Measurements from ENCODE around the gene CCN5. TPM values are rescaled to one million over a fixed set of nuclear protein-coding genes. Genes with fewer than 3 reads are reported as not detected.
"Not testable (repeated sequence)": the region's sequence is repeated elsewhere in the genome, so short reads cannot be mapped to it uniquely, and the experiment has no call there.

The CCN5 gene
- total RNA-seq, 1 donor from 2014 or later = not detected

DNA sequence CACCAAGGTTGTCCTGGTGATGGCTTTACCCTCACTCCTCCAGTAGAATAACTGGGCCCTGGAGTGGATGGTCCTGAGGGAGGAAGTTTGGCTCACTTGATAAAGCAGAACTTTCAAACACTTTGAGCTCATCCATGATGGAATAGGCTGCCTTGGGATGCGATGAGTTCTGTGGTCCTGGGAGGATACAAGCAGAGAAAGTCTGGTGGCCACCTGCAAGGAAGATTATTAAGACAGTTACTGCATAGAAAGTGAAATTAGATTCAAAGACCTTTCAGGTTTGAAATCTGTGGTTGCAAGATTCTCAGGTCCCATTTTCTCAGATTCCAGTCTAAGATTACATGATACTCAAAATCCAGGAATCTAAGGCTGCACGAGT lies 19.9 kb upstream of the CCN5 start:
- no peak for DNase-seq

DNA sequence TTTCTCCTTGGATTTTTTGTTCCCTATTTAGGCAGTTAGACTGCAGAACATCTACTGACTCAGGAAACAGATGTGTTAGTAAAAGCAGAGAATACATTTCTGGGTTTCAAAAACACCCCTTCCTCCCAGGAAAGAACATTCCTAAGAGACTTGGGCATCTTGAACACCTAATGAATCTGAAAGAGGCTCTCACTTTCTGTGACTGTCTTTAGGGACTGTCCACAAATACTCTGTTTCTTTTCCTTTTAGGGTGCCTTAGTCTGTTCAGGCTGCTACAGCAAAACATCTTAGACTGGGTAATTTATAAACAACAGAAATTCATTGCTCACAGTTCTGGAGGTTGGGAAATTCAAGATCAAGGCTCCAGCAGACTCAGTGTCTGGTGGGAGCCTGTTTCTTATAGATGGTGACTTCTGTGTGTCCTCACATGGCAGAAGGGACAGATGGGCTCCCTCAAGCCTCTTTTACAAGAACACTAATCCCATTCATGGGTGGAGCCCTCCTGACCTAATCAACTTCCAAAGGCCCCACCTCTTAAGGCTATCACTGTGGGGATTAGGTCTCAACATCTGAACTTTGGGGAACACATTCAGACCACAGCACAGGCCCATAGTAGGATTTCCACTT lies 19.4 kb upstream of the CCN5 start:
- no peak for DNase-seq

DNA sequence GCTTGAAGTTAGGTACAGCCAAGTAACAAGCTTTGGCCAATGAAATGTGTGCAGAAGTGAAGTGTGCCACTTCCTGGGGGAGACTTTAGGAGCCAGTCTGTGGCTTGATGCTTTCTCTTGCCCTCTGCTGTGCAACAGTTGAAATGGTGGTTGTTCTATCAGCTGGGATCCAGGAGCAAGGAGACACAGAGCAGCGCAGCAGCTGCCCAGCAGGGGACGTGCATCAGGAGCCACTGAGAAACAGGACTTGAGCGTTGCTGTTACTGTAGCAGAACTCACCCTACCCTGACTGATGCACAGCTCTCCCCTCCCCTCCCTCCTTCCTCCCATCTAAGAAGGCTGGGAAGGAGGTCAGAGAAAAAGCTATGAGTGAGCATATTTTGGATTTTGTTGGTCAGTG lies 18.9 kb upstream of the CCN5 start:
- no peak for DNase-seq

DNA sequence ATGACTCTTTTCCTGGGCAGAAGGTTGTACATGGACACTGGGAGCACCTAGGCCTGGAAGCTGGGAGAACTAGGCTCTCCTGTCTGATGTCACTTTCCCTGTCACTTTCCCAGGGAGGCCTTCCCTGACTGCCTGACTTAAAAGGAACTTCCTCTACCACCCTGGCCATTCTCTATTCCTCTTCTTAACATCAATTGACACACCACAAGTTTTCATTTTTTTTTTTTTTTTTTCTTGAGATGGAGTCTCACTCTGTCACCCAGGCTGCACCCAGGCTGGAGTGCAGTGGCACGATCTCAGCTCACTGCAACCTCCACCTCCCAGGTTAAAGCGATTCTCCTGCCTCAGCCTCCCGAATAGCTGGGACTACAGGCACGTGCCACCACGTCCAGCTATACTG lies 18.1 kb upstream of the CCN5 start:
- DNase-seq = not testable (repeated sequence)

DNA sequence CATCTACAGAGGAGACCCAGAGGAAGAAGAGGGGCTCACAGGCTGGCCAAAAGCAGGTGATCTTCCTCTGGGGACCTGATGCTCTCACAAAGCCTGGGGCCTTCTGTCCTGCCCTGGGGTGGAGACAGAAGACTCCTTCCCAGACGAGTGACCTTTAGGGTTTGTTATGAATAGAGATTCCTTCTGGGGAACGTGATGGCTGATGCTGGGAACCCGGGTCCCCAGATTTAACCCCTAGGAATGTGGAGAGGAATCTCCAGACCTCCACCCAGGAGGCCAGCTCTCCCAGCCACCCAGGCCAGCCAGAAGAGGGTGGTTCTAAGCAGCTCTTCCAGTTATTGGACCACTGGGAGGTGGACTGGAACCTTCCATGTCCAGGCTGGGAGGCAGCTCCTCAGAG lies 16.8 kb upstream of the CCN5 start:
- DNase-seq = no peak

DNA sequence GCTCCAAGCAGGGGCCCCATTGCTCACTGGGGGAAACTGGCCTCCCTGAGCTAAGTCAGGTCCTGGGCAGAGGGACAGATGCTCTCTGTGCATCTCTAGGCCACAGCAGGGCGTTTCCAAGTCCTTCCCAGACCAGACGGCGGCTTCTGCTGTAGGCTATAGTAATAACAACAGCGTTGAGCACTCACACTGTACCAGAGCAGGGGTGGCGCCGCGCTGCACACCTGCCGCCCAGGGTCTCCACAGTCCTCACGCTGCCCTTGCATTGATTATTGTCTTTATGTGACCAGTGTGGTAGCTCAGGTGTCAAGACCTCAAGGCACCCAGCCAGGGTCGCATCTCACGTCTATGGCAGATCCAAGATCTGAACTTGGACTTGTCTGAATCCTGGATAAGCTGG lies 14.9 kb upstream of the CCN5 start:
- no peak for DNase-seq

DNA sequence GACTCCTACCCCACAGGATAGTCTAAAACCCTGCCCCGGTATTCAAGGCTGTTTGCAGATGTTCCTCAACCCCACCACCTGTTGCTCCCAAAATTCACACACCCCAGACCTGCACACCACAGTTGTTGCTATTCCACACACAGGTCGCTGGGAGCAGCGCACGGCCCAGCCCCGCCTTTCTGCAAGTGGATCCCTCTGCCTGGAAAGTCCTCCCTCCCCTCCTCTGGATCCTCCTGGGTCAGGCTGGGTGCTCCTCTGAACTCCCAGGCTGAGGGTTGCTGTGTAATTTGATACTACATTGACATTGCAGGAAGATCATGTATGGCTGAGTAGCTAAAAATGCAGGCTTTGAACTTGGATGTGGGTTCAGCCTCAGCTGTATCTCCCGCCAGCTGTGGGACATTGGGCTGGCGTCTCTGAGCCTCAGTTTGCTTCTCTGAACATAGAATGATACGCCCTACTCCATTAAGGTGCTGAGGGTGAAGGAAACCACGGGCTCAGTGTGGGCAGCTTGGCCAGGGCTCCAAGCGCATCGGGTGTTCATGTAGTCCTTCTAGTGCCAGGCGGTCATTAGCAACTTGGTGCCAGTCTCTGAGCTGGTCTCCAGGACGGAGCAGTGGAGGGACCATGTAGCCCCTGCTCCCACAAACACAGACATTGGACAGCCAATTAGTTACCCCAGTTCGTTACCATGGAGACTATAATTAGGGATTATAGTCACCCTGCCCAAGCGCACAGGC lies 13.9 kb upstream of the CCN5 start:
- DNase-seq = no peak

DNA sequence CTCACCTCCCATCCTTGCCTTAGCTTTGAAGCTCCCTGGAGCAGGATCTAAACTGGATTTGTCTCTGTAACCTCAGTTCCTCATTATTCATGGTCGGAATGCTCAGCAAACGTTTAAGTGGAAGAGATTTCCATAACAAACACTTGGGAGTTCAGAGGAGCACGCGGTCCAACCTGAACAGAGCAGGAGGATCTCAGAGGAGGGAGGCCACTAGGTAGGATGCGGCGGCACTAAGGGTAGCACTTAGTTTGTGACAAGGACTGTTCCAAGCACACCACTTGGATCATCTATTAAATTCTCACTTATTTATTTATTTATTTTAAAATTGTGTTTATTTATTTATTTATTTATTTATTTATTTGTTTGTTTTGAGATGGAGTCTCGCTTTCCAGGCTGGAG lies 13.3 kb upstream of the CCN5 start:
- DNase-seq = no peak

DNA sequence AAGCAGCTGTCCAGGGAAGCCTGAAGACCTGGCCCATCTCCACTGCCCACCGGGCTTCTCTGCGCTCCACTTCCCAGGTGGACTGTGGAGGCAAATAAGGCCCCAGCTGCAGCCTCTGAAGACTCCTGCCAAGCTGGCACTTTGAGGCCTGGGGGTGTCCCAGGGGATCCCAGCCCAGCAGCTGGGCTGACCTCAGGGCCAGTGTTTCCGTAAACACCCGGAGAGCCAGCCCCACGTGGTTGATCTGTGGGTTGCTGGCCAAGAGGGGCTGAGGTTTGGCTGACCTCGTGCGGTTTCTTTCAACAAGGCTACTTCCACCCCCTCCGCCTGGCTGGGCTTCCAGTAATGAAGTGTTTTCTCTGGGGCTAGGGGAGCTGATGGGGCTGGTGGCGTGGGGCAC lies 12.4 kb upstream of the CCN5 start:
- peak; percentile 50 for DNase-seq

DNA sequence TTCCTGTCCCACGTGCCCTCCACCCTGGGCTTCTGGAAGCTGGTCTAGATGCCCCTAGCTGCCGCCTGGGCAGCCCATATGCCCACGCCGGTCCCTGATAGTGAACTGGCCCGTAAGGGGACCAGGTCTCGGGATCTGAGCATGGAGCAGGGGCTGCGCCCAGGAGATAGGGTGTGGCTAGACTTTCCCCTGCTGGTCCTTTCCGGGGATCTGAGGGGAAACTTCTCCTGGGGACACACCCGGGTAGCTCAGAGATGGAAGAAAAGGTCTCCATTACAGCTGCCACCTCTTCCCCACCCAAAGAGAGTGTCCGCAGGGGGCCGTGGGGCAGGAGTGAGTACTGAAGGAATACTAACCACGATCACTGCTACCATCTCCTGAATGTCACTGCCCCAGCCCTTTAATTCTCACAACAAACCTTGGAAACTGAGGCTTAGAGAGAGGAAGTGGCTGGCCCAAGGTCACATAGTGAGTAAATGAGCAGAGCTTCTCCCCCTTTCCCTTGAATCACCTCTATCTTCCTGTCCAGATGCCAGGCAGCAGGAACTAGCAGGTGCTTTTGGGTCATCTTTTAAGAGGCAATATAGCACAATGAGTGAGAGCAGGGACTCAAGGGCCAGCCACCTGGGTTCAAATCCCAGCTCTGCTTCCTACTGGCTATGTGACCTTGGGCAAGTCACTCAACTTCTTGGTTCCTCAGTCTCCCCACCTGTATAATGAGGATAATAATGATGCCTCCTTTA lies 11.8 kb upstream of the CCN5 start:
- no peak for DNase-seq

DNA sequence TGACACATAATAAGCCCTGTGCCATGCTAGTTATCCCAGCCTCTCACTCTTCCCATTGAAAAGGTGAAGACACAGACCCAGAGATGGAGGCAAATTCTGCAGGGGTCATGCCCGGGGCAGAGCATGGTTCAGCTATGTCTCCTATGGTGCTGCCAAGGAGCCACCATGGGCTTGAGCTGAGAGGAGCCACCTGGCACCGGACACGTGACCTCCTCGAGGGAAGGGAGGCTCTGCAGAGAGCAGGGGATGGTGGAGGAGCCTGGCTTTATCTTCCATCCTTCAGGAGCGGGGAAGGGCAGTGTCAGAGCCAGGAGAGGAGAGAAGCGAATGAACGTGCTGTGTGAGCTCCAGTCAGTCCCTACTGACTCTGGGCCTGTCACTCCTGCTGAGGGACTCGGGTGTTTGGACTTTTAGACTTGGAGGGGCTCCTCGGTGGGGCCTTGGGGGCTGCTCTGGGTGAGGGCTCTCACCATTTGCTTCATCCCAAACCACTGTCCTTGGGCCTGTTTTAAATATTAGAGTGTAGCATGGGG lies 11.1 kb upstream of the CCN5 start:
- DNase-seq = no peak

DNA sequence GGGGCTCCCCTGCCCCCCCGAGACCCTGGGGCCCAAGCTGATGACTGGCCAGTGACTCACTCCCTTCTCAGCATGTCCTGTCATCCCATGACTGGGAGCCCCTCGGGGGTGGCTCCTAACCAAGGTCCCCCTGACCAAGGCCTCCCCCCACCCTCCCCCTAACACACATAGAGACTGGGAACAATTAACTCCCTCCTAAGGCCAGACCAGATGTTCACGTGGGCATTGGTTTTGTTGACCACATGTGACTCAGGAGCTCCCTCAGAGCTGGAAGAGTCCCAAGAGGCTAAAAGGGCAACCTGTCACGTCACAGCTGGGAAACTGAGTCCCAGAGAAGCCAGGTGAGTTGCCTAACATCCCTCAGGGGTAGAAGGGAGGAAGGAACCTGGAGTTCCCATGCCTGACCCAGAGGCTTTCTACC lies 10.6 kb upstream of the CCN5 start:
- no peak for DNase-seq

DNA sequence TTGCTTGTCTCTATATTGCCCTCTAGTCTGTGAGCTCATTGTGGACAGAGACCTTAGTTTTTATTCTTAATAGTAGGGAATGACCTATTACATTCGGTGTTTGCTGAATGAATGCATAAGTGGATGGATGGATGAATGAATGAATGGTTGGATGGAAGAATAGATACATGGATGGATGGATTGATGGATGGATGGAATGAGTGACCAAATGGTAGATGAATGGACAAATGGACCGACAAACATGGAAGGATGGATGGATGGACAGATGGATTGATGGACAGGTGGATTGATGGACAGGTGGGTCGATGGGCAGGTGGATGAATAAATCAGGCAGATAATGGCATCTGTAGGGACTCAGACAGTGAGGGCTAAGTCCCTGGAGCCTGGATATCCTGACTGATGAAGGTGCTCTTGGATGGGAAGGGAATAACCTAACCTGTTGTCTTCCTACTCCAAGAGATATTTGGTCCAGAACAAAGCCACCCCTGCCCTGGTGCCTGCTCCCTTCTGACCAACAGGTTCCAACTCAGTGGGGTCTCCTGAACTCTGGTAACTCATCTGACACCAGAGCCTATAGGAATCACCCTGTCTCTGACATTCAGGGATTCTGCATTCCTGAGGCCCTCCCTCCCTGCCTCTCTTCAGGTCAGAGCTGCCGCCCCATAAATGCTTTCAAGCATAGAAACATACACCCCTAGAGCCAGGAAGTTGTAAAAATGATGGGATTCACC lies 9.6 kb upstream of the CCN5 start:
- DNase-seq = no peak

DNA sequence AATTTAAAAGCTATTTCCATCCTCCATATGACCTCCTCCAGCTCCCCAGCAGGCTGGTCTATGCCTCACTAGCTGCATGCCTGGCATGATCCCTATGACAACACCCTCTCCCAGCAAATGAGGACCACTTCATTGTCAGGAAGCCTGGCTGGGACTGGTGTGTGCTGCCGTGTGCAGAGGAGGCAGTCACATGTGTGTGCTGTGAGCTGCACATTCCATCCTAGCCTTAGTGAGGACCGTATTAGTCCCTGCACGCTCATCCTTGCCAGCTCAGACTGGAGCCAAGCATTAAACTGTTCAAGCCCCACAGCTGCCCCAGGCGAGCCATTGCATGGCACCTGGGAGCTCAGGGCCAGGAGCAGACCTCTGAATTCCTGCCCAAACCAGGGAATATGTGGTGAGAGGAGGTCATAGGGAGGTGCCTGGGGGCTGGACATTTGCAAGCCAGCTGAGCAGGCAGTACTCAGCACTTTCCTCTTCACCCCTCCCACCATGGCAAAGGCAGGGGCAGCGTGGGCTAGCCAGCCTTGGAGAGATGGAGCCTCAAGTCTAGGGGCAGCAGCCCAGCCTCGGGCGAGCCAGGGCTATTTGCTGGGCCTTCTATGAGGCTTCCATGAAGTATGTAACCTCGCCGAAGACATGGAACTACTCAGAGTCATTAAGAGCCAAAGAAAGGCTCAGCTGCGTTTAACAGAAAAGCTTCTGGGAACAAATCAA lies 8.7 kb upstream of the CCN5 start:
- no peak for DNase-seq

DNA sequence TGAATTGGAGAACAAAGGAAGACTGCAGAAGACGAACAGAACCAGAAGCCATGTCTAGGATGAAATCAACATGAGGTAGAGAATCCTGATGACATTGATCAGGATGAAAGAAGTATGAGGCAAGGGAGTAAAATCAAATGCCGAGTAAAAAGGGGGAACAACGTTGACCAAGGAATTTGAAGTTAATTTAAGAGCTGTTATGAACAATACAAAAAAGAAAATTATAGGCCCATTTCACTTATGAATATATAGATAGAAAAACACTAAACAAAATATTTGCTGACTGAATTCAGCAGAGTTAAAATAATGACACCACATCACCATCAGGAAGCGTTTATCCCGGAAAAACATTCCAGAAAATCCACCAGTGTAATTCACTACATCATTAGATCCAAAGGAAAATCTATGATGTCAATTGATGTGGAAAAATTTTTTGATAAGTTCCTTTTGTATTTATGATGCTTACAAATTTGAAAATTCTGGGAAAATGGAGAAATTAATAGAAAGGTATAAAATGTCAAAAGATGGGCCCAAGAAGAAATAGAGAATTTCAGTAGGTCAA lies 8.1 kb upstream of the CCN5 start:
- DNase-seq = no peak

DNA sequence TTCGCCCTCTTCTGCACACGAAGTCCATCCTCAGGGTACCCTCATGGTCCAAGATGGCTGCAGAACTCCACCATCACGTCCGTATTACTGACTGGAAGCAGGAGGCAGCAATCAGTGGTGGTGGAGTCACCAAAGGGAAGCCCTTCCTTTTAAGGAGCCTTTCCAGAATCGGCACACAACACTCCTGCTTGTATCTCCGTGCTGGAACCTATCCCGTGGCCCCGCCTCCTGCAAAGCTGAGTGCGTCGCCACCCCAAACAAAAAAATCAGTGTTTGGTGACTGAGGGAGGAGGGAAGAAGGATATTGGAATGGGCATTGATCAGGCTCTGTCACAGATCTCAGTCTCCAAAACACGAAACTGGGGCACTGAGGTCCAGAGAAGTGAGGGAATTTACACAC lies 5.8 kb upstream of the CCN5 start:
- DNase-seq = no peak

DNA sequence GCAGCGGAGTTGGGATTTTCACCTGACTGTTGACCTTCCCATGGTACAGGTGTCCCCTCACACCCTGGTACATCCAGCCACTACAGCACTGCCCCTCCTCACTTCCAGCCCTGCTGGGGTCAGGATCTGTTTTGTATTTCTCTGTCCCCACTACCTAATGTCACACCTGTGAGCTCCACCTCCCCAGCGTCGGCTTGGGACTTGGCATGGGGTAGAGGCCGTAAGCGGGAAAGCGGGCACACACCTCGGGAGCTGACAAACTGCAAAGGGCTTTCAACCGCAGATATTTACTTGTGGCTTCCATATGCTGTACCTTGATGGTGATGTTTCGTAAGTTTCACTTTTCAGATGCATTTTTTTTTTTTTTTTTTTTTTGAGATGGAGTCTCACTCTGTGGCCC lies 5.4 kb upstream of the CCN5 start:
- no peak for DNase-seq

DNA sequence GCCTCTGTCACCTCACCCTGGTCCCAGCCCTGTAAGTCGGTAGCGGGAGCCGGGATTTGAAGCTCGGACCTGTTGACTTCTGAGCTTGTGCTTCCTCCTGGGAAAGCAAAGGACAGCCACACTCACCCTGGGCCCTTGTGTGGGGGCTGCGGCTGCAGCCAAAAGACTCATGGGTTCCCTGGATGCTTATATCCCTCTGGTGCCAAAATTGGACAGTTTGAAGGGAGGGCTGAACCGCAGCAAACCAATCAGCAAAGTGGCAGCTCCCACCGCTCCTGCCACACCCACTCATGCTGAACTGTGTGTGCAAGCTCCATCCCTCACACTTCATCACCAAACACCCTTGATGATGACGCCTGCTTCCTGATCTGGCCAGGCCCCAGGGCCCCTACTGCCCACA lies 3.9 kb upstream of the CCN5 start:
- DNase-seq = no peak

DNA sequence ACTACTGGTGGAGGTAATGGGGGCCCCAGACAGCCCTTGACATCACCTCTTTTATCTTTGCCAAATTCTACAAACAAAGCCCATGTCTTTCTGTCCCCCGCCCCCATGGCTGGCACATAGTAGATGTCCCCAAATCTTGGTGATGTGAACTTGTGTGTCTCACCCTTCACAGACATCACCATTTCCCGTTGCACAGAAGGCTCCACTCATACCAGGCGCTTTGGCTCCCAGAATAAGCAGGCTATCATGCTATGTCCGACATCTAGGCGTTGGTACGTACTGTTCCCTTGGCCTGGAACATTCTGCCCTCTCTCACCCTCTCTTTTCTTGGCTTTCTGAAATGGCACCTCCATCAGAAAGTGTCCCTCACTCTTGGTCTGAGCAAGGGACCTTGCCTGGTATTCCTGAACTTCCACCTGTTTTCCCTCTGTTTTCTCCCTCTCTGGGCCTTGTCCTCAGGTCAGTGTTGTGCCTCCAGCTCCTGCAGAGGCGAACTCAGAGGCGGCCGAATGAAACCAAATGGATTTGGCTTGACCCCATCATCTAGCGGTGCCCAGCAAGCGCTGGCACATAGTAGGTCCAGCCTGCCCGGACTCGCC lies 968 bp upstream of the CCN5 start:
- no peak for DNase-seq

DNA sequence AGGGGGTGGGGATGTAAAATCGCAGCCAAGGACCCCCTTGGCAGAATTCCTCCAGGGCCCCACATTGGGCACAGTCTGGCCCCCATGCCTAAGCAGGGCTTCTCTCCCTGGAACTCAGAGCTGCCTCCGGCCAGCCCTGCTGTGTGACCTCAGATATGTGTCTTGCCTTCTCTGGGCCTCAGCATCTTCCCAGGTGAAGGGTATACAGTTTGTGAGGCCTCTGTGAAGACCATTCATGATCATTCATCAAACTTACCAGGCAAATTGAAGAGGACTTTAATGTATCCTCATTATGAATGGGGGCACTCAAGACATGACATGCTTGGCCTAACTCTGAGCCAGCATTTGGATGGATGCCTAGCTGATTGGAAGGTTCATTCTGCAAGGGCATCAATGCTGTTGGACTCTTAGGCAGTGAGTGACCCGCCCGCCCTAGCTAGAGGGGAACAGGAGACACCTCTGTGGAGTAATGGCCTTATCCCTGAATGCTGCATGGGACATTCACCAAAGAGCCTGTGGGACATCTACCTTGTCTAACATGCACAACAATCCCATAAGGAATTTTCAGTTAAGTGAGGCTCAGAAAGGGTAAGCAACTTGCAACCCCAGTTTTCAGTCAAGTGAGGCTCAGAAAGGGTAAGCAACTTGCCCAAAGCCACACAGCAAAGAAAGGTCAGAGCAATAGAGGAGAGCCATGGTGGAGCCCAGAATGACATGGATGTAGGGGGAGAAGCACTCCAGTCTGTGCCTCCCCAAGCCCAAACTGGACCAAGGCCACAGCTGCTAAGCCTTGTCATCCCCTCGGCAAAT lies 535 bp downstream of the CCN5 start:
- no peak for DNase-seq
